HepG2 (cell line): Measurements from ENCODE around the gene SPTSSA. TPM values are rescaled to one million over a fixed set of nuclear protein-coding genes. Genes with fewer than 3 reads are reported as not detected.

ENCODE experiments used
- BRCA1 ChIP-seq: sonication (generic); formaldehyde crosslinking; IDR thresholded peaks from 2 replicates; pipeline ENCODE4 v1.4.0; 2020; ENCODE audit warnings: missing genetic modification reagents
- CREB3 ChIP-seq: sonication (generic); formaldehyde crosslinking; IDR thresholded peaks from 2 replicates; pipeline ENCODE4 v1.5.0; 2020; ENCODE audit warnings: missing genetic modification reagents
- EZH2 ChIP-seq: conservative IDR thresholded peaks from 2 replicates; pipeline ENCODE4 v1.6.1; 2012; ENCODE audit warnings: mild to moderate bottlenecking, low read depth, low read length, moderate library complexity
- GATAD2A ChIP-seq: IDR thresholded peaks from 2 replicates; pipeline ENCODE4 v1.6.1; 2016
- HMGXB3 ChIP-seq: sonication (generic); formaldehyde crosslinking; IDR thresholded peaks from 2 replicates; pipeline ENCODE4 v1.4.0; 2020; ENCODE audit warnings: missing genetic modification reagents, borderline replicate concordance
- IKZF4 ChIP-seq: sonication (generic); formaldehyde crosslinking; IDR thresholded peaks from 2 replicates; pipeline ENCODE4 v1.5.1; 2020; ENCODE audit warnings: borderline replicate concordance, mild to moderate bottlenecking, low read depth, missing genetic modification reagents; ENCODE audit errors: not compliant biosample characterization
- POLR2G ChIP-seq: fragments of 200-400 bp; formaldehyde crosslinking; IDR thresholded peaks from 2 replicates; pipeline ENCODE4 v1.6.1; 2018; ENCODE audit warnings: mild to moderate bottlenecking, low read depth, low read length, moderate library complexity
- PRDM10 ChIP-seq: sonication (generic); formaldehyde crosslinking; IDR thresholded peaks from 2 replicates; pipeline ENCODE4 v1.4.0; 2020; ENCODE audit warnings: low read depth, missing genetic modification reagents
- SAFB2 ChIP-seq: sonication (generic); formaldehyde crosslinking; IDR thresholded peaks from 2 replicates; pipeline ENCODE4 v1.5.1; 2020; ENCODE audit warnings: missing genetic modification reagents, low read depth, mild to moderate bottlenecking, borderline replicate concordance
- SAP130 ChIP-seq: IDR thresholded peaks from 2 replicates; pipeline ENCODE4 v1.6.1; 2016; ENCODE audit warnings: low read depth
- SP5 ChIP-seq: IDR thresholded peaks from 2 replicates; pipeline ENCODE4 v1.6.1; 2016; ENCODE audit warnings: low read depth, borderline replicate concordance
- ZEB1 ChIP-seq: IDR thresholded peaks from 2 replicates; pipeline ENCODE4 v1.6.1; 2012; ENCODE audit warnings: mild to moderate bottlenecking, low read depth, inconsistent platforms; ENCODE audit not compliant: insufficient replicate concordance
- ZNF136 ChIP-seq: sonication (generic); formaldehyde crosslinking; IDR thresholded peaks from 2 replicates; pipeline ENCODE4 v1.8.1; 2022; ENCODE audit warnings: low read depth, mild to moderate bottlenecking, moderate library complexity, missing genetic modification reagents
- ZNF343 ChIP-seq: sonication (generic); formaldehyde crosslinking; IDR thresholded peaks from 2 replicates; pipeline ENCODE4 v1.4.0; 2020; ENCODE audit warnings: mild to moderate bottlenecking, missing genetic modification reagents
- ZNF782 ChIP-seq: sonication (generic); formaldehyde crosslinking; IDR thresholded peaks from 2 replicates; pipeline ENCODE4 v1.4.0; 2020; ENCODE audit warnings: missing genetic modification reagents, mild to moderate bottlenecking, borderline replicate concordance
- ZNF879 ChIP-seq: sonication (generic); formaldehyde crosslinking; IDR thresholded peaks from 2 replicates; pipeline ENCODE4 v1.8.1; 2023; ENCODE audit warnings: missing genetic modification reagents
- polyA plus RNA-seq, 8 experiments: library from polyadenylated mRNA; depleted of rRNA in 3 of 8; stranded (reverse) in 7 of 8; unstranded in 1 of 8; fragments of >200 nt; fragmentation: Illumina TruSeq in 4 of 8; extraction: Trizol in 4 of 8; gene quantifications; 2 replicates each; pipeline versions ENCODE4 v1.2.1 to v1.2.3, GENCODE V29; 2011 to 2016; ENCODE audit warnings: low read depth in 4 of 8, missing spikeins in 1 of 8, mixed read lengths in 1 of 8; ENCODE audit not compliant: insufficient read depth in 1 of 8
- total RNA-seq, 5 experiments: library from RNA; depleted of rRNA; stranded (reverse); fragments of >200 nt; fragmentation: Illumina TruSeq; extraction: Trizol; gene quantifications; 2 replicates each; pipeline ENCODE4 v1.2.3, GENCODE V29; 2016; ENCODE audit warnings: low read depth in 1 of 5

SPTSSA gene
- total and polyA plus RNA-seq, 2 of the 13 experiments (the other 11 are each of a cell fraction or from before 2014, with no cell fraction given): 19.1 to 86.1 TPM

- TF ChIP-seq PRDM10 (CRISPR knock-in tag) (peak; percentile 95), SP5 (peak; percentile 77), SAFB2 (no peak; the same call in 1 of the 2 replicates), POLR2G (no peak; the same call in 1 of the 2 replicates), IKZF4 (peak; percentile 75), ZNF136 (no peak), GATAD2A (no peak; the same call in none of the 2 replicates), SAP130 (peak; percentile 76), BRCA1 (CRISPR knock-in tag) (no peak), ZNF879 (CRISPR knock-in tag) (no peak; the same call in 1 of the 2 replicates), ZNF782 (peak; percentile 79), ZNF343 (CRISPR knock-in tag) (peak; percentile 67; the same call in 1 of the 2 replicates), HMGXB3 (CRISPR knock-in tag) (no peak), ZEB1 (no peak), CREB3 (CRISPR knock-in tag) (no peak), EZH2 (no peak)
Measured at GRCh38 chr14:34461334-34462131, 507 bp downstream of the SPTSSA start (continued).
